ENCODE data around the gene HINT3. TPM values are rescaled to one million over a fixed set of nuclear protein-coding genes. Genes with fewer than 3 reads are reported as not detected.

The HINT3 gene
- total RNA-seq, 1 experiment from 2014 or later = 11.7 TPM

- H2BK15ac ChIP-seq (ENCODE audit: low read depth, low read length) = no peak overlapping the region
- H3K4me2 ChIP-seq (ENCODE audit: insufficient read depth, insufficient read length, low read length) = no peak overlapping the region
- H3T11ph ChIP-seq (ENCODE audit: low read length) = no peak overlapping the region
- H2BK20ac ChIP-seq (ENCODE audit: low read depth, low read length, poor library complexity, severe bottlenecking) = no peak overlapping the region
- H4K8ac ChIP-seq (replicated peaks; ENCODE audit: insufficient read length, low read depth, low read length) = no peak overlapping the region
- H3K36me3 Mint-ChIP-seq (ENCODE audit: insufficient read depth in 1 of 3, low read depth in 3 of 3) = no peaks in the 10 kb centered on the region
- H3K14ac ChIP-seq (ENCODE audit: insufficient read depth, low read length) = no peak overlapping the region
- H4K20me1 ChIP-seq (ENCODE audit: control insufficient read depth, insufficient read depth, insufficient read length) = no peaks in the 10 kb centered on the region
- H4K91ac ChIP-seq (ENCODE audit: insufficient read length, low read depth, low read length) = no peak overlapping the region
- H3K23ac ChIP-seq (ENCODE audit: insufficient read length, low read depth, low read length) = no peak overlapping the region
- no peak overlapping the region for H2AFZ ChIP-seq (ENCODE audit: low read length)
- H3K27ac ChIP-seq (ENCODE audit: insufficient read length, low read depth, low read length) = no peak overlapping the region
- H2BK5ac ChIP-seq (ENCODE audit: insufficient read length, low read length) = no peak overlapping the region
- no peak overlapping the region for H4K5ac ChIP-seq (ENCODE audit: insufficient read length, low read depth, low read length)
- no peaks in the 10 kb centered on the region for H3K9me3 Mint-ChIP-seq
- H3K27me3 Mint-ChIP-seq (ENCODE audit: low read depth) = no peaks in the 10 kb centered on the region
- no peaks in the 10 kb centered on the region for H3K79me2 ChIP-seq (ENCODE audit: insufficient read depth, low read length)
- no peaks in the 10 kb centered on the region for H3K79me1 ChIP-seq (ENCODE audit: insufficient read depth, low read depth, low read length, poor library complexity, severe bottlenecking)
- TF ChIP-seq CTCF (conservative IDR thresholded peaks at IDR 0.05) = no peak
- H3K4me3 Mint-ChIP-seq = no peak overlapping the region
- no peak overlapping the region for H2AK5ac ChIP-seq (ENCODE audit: insufficient read length, low read length)
- H3K9me3 ChIP-seq (ENCODE audit: control insufficient read depth, low read depth, low read length) = no peaks in the 10 kb centered on the region
- H3K9ac ChIP-seq (ENCODE audit: extremely low read depth, insufficient read length, low read length) = no peak overlapping the region
- 0 out of 2 replicates have a peak, but pooled peaks cover 2% of the 10 kb centered on the region for H3K4me1 ChIP-seq (ENCODE audit: insufficient read depth, low read length)
- no peak for DNase-seq
- H3K23me2 ChIP-seq (ENCODE audit: insufficient read length, low read depth, low read length, poor library complexity, severe bottlenecking) = no peaks in the 10 kb centered on the region
- no peak overlapping the region for H3K56ac ChIP-seq (ENCODE audit: insufficient read length, low read depth, low read length)
- no peak overlapping the region for H2BK12ac ChIP-seq (ENCODE audit: insufficient read length, low read depth, low read length)
- WGBS (ENCODE audit: extremely low coverage, insufficient read length, low lambda C conversion rate) = no CpG with 5 or more reads among the region's 3 CpGs
- peaks cover 1% of the 10 kb centered on the region in 2 experiments; a peak in 2 of 4 replicates for H3K4me1 Mint-ChIP-seq
- no peak overlapping the region for H3K4ac ChIP-seq (ENCODE audit: low read depth, low read length)
- H3K27ac Mint-ChIP-seq = peak overlapping the region in 1 of 3 experiments; percentile 15; a peak in 1 of 7 replicates
- no peaks in the 10 kb centered on the region for H3K27me3 ChIP-seq (ENCODE audit: insufficient read depth, low read length)
- no peak overlapping the region for H3K18ac ChIP-seq (ENCODE audit: insufficient read length, low read depth, low read length)
- no peak overlapping the region for H2BK120ac ChIP-seq (ENCODE audit: low read depth, low read length, poor library complexity, severe bottlenecking)
Observed at GRCh38 chr6:125961117-125961516, 4.5 kb downstream of the HINT3 start.

All from H9 (cell line).